ENCODE data around the gene LBX2.

- TF ChIP-seq CTCF (IDR thresholded peaks at IDR 0.05 in 2 of 3, conservative IDR thresholded peaks at IDR 0.05 in 1 of 3; ENCODE audit: control insufficient read depth in 2 of 3, extremely low read depth in 1 of 3, insufficient read depth in 1 of 3, low read depth in 3 of 3, low read length in 3 of 3), result no peak
- no peak for TF ChIP-seq POLR2AphosphoS5 (IDR thresholded peaks at IDR 0.05; ENCODE audit: low read length)
- TF ChIP-seq POLR2A (IDR thresholded peaks at IDR 0.05; ENCODE audit: low read depth, low read length), result no peak
- no peak for TF ChIP-seq JUND (IDR thresholded peaks at IDR 0.05; ENCODE audit: low read depth, low read length)
- TF ChIP-seq ZNF592 (IDR thresholded peaks at IDR 0.05), result no peak
- TF ChIP-seq EZH2 (IDR thresholded peaks at IDR 0.05; ENCODE audit: borderline replicate concordance, control insufficient read depth, low read depth, low read length), result no peak
Measured at GRCh38 chr2:74448771-74449170, 50.6 kb downstream of the LBX2 start.
